HG03342 (cell line): ENCODE results near the gene CKLF.
A peak's percentile ranks its signal among the peaks of the same experiment; 100 is the strongest.

Source experiments
- ATAC-seq: cut with Tn5 transposase; IDR thresholded peaks from one replicate; pipeline ENCODE4 v1.9.1; 2021; ENCODE audit warnings: mild to moderate bottlenecking, moderate library complexity; ENCODE audit not compliant: unreplicated experiment

The CKLF gene

DNA sequence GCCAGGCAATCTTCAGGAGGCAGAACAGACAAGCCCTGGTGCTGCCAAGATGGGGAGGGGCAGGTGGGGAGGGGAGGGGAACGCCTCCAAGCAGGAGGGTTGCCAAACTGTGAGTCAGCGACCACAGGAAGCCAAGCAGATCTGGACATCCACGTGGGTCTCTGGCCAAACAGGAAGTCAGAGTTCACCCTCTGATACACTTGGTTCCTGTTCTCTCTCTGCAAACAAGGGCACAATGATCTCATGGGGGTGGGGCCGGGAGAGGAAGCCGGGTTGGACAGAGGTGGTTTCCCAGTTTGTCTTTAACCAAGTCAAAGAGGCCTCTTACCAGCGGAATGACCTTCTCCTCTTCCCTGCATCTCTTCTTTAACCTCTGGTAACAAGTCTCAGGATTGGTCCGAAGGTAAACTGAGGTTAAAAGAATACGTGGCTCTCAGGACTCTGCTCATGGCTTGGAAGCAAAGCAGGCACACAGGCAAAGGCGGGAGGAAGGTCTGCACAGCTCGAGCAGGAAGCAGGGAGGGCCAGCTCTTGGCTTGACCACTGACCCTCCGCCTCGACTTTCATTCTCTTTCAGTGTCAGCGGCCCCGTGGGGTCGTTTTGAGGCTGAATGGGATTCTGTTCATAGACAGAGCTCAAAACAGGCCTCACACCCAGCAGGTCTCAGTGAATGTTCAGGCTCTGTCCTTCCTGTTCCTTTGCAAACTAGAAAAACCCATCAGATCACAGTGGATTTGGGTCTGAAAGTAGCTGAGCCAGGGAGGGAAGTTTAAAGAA, 35.4 kb upstream of the CKLF start:
- ATAC-seq: peak; percentile 97

DNA sequence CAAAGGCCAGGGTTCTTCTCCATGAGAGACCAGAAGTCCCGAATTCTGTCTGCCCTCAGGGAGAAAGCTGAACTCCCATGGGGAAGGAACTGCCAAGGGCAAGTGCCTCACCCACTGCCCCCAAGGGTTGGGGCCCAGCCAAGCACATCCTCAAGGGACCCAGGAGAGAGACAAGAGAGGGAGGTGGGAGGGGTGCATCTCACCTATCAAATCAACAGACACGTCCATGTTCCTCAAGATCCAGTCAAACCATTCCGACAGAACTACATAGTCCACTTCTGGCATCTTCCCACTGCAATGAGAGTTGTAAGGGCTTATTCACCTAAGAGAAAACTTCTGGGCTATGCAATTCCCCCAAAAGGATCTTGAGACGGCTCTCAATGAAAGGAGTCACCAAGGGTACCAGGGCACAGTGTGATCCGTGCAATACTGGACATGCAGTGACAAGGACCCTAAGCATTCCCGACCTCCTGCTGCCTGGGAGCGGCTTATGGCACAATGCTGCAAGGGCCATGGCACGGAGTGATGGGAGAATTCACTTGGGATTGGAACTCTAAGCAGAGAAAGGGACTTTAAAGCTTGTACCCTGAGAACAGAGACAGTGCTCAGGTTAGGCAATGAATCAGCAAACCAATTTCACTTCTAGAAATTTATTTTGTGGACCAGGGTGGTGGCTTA, 34.7 kb upstream of the CKLF start:
- no peak for ATAC-seq

DNA sequence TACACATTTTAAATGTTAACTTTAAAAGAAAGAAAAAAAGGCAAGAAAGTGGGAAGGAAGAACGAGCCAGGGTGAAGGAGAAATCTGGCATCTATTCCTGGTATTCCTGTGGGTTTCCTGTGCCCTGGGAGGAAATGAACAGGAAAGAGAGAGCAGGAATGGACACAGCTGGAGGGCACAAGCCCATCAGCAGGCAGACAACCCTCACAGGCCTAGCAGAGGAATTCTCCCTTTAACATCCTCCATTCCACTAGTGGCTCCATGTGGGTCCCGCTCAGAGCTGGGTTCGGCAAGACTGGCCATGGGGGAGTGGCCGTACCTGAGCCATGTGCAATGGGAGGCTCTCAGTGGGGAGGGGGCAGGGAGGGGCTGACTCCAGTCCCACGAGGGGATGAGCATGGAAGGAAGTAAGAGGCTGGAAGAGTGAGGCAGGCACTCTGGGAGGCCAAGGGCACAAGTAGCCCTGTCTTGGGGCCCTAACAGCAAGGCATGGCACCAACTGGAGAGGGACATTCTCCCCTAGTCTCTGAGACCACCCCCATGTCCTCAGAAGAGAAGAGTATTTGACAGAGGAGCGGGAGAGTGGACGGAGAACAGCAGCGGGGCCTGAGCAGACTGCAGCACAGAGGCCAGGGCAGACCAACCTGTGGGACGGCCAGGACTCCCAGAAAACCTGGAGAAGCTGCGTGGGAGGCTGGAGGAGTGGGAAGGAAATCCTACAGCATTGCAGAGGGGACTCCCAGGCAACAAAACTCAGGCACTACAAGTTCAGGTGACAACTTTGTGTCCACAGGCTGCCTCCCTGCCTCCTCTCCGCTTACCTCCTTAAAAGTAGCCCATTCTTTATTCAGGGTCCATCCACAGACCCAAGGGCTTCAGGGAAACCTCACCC, 32.6 kb upstream of the CKLF start:
- no peak for ATAC-seq

DNA sequence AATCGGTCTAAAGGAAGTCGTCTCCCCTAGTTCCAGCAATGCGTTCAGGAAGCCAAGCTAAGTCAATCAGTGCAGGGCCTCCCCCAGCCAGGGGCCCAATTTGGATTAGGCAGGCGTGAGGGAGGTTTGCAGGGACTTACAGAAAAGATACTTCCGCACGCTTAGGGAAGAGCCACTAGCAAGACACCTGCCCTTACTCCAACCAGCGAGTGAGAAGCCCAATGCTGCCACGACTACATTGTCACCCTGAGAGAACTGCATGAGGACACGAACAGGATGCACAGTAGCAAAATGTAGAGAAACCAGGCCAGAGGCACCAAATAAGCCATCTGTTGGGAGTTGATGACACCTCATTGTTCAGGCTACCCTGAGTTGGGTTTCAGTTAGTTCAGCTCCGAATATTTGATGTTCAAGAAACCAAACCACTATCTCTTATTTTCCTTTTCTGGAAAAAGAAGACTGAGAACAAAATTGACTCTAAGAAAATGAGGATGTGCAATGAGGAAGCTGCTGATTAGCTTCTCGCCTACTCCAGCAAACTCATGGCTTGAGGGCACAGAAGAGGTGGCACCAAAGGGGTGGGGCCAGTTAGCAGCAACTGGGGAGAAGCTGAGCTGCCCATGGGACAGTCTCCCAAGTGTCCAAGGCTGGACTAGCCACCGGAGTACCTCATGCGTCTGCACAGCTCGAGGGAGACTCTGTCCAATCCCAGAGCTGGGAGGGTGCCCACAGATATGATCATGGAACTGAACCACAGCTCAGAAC, 31.8 kb upstream of the CKLF start:
- no peak for ATAC-seq

DNA sequence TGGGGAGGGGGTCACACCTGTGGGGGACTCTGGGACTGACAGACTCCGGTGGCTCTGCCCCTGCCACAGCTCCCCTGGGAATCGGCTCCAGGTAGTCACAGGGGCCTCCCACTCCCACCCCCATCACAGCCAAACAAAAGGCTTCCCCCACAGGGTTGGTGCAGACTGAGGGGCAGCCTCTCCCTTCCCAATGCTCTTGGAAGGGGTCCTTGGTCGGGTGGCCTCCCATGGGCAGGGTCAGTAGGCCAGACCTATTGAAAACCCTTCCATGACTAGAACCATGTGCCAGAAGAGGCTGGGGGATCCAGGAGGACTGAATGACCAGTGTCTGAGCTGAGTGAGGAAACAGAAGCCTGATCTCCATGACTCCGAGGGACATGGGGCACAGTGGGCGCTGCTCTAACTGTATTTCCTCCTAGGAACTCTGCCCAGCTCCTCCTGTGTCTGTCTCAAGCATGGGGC, 31.1 kb upstream of the CKLF start:
- no peak for ATAC-seq

DNA sequence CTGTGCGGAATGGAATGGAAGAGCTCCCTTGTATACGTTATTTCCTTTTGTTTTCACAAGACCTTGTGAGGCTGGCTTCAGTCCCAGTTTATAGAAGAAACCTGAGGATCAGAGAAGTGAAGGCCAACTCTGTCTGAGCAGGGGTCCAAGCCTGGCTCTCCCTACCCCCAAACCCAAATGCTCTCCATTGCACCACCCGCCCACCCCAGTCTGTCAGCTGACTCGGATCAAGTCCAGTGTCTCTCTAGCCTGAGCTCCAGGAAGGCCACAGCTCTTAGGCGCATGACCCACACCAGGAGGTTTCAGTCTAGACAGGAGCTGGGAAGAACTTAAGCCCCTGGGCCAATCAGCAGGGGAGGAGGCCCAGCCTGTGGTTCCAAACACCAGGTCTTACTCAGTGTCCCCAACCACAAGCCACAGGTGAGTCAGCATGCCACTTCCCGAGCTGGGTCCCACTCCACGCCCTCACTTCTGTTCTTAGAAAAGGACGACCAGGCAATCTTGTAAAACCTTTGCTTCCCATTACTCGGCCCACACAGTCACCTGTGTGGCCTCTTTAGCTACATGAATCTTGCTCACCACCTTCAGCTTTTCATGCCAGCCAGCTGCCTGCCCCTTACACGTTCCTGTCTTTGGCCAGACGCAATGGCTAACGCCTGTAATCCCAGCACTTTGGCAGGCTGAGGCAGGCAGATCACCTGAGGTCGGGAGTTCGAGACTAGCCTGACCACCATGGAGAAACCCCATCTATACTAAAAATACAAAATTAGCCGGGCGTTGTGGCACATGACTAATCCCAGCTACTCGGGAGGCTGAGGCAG, 30.2 kb upstream of the CKLF start:
- ATAC-seq: peak; percentile 59

DNA sequence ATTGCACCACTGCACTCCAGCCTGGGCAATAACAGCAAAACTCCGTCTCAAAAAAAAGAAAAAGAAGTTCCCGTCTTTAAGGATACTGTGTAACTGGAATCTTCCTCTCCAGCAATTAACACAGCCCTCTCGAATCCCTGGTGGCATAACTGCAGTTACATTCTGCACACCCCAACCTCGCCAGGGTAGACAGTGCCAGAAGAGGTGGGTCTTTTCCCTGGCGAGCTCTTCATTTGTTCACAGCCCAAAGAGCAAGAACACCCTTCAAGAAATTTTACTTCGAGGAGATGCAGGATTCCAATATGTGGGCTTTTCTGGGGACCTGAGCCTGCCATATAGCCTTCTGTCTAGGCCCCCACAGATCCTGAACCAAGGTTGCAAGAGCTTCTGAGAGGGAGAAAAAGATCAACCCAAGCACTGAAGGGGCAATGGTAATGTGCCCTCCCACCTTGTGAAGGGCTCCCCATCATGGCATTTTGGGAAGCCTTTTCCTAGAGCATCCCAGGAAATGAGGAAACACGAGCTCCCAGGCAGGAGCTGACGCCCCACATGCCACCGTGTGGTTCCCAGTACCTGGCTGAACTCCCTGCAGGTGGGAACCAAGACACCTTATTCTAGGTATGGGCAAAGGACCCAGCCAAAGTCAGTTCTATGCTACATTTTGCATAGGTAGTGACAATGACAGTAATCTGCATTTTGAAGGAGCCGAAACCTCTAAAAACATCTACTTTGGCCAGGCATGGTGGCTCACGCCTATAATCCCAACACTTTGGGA, 29.4 kb upstream of the CKLF start:
- ATAC-seq: no peak

DNA sequence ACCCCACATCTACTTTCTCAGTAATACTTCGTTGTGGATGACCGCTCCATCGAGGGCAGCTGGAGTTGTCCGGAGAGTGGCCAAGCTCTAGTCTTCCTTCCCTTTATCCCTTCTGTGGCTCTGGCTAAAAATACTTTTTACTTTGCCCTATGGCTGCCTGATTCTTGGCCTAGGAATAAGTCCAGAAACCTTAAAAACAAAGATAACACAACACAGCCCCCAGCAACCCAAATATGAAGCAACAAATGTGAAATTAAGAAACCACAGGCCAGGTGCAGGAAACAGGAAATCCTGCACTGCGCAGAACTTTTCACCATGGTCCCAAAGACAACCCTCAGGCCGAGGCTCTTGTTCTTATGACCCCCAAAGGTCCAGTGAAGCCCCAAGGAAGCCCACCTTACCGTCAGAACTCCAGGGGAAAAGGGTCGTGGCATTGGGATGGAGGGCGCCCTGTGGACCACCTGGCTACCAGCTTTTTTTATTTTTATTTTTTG, 28.5 kb upstream of the CKLF start:
- ATAC-seq: peak; percentile 42

DNA sequence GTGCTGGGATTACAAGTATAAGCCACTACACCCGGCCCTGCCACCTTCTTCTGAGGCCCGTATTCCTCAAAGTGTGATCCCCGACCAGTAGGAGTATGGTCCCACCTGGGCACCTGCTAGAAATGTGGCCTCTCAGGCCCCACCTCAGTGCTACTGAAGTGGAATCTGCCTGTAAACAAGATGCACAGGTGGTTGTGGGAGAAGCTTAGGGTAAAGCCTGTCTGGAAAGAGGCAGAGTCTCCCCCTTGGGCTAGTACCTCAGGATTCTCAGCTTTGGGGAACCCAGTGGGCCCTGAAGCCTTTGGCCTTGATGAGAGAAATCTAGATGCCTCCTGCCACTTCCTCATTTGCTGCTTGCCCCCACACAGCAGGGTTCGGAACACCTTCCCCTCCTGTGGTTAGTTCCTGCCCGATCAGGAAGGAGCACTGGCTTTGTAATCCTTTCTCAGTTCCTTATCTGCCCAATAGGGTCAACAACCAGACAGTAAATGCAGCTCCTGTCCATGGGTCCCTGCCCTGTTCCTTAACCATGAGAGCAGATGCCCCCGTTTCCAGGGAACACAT, 27.7 kb upstream of the CKLF start:
- peak; percentile 62 for ATAC-seq

DNA sequence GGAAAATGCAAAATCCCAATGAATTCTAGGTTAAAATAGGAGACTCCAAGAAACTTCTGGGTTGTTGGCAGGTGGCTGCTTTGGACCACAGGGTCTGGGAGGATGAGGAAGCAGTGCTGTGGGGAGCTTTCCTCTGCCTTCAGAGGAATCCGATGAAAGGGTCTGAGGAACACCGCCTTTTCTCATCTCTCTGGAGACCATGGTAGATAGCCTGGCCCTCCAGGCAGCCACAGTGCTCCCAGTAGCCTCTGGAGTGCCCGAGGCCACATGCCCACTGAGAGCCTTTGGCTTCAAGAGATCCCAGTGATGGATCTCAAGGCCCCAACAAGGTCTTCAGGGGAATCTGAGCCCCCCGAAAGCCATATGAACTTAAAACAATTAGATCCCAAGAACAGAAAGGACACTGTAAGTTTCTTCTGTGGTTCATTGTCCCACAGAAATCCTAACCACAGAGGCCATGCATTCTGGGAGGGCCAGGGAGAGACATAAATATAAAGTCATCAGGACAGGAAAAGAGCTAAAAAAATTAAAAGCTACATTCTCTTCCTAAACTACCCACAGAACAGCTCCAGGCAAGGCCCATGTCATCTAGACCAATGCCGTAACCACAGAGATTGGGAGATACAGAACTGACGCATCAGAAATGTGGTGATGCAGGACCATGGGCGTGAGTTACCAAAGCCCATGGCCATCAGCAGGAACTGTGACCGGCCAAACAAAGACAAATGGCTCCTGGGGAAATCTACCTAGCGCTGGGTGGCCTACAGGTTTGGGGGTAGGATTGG, 26.8 kb upstream of the CKLF start:
- no peak for ATAC-seq

DNA sequence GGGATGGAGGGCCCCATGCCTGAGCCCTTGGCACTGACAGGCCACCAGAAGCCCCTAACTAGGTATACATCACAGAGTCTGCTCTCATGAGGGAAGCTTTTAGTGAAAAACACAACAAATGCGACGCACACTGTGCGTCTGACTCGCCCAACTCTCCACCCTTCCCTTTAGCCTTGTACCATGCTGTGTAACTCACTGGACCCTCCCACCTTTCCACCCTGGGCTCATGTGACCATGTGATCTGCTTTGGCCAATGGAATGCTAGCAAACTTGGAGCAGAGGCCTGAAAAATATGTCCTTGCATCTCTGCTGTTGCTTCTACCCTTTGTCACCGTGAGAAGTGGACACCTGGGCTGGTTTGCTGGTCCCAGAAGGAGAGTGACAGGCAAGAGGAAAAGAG, 24.1 kb upstream of the CKLF start:
- no peak for ATAC-seq

DNA sequence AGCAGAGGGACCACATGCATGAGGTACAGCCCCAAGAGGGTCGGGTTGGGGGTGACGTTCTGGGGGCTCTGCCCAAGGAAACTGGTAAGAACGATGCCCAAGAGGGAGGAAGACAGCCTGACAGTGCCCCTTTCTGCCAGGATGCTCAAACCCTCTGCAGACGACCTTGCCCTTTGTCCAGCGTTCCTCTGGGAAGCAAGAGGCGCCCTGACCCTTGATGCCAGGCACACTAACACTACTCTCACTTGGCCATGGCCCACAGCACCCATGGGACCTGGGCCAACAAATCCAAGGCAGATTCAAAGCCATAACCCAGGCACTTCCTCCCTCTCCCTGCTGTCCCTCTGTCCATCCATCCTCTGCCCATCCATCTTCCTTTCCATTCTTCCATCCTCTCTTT, 22.9 kb upstream of the CKLF start:
- no peak for ATAC-seq

DNA sequence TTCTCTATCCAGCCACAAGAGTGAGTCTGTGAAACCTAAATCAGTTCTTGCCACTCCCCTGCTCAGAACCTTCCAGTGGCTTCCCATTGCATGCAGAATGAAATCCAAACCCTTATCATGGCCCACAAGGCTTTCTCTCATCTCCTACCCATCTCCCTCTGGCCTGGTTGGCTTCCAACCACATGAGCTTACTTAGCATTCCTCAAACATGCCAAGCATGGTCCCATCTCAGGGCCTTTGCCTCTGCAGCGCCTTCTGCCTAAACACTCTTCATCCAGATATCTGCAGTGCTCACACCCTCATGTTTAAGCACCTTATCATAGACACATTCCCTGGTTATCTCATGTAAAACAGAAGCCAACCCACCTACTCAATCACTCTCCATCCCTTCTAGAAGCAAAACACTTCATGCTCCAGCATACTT, 18.0 kb upstream of the CKLF start:
- ATAC-seq: no peak

DNA sequence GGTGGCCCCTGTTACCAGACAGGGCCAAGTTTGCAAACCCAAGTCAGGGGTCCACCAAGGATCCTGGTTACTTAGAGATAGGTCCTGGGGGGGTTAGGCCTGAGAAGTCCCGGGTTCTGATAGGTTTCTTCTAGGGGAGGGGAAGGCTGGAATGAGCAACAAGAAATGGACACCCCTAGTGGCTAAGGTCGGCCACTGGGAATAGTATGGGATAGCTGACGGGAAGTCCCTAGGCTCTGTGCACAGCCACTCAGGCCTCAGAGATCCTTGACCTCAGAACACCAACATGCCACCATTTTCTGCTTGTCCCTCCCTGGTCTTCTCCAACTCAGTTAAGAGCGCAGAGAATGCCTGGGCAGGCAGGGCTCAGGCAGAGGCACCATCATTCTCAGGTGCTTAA, 15.9 kb upstream of the CKLF start:
- no peak for ATAC-seq

DNA sequence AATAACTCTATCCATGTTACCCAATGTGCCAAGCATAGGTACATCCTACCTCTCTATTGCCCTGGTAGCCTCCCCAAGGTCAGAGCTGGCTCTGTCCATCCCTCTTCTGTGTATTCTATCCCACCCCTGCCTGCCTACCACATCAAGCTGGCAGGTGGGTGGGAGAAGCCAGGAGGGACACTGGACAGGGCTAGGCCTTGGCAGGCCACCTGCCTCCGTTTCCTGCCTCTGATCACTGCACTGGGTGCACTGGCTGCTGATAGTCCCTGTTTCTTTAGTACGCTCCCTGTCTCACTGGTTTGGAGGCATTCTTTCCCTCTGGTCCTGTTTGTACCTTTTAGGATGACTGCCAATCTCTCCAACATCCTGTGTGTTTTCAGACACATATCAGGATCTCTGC, 15.1 kb upstream of the CKLF start:
- no peak for ATAC-seq

DNA sequence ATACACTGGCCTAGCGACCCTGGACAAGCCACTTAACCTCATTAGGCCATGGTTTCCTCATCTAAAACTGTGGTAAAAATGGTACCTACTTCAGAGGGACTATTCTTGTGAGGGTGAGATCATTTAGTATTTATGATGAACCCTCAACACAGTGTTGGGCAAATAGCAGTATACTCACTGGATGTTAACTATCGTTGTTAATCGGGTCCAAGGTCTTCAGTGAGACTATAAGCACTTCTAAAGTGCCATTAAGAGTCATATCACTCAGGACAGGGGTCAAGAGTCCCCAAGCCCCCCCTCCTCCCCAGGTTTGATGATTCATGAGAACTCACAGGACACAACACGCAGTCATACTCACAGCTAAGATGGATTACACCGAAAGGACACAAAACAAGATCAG, 13.5 kb upstream of the CKLF start:
- no peak for ATAC-seq

DNA sequence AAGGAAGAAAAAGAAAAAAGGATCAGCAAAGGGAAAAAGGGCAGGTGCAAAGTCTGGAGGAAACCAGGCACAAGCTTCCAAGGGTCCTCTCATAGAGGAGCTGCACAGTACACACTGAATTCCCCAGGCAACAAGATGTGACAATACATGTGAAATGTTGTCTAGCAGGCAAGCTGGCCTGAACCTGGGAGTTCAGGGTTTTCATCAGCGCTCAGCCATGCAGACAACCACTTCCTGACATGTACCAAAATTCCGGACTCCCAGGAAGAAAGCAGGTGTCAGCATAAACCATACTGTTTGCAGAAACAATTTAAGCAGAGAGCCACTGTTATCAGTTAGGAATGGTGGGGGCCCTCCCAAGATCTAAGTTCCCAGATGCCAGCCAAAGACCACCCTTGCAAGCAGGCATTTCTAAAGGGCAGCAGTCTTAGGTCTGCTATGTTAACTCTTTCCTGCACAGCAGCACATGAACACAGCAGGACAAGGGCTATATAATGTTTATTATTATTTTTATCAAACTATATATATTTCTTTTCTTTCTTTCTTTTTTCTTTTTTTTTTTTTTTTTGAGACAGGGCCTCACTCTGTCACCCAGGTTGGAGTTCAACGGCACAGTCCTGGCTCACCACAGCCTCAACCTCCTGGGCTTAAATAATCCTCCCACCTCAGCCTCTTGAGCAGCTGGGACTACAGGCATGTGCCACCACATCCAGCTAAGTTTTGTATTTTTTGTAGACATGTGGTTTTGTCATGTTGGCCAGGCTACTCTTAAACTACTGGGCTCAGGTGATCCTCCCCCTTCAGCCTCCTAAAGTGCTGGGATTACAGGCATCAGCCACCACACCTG, 12.5 kb upstream of the CKLF start:
- ATAC-seq: peak; percentile 74
